Activated CD4-positive, alpha-beta T cell treated with anti-CD3 and anti-CD28 coated beads, Interleukin-2, amount 50 U/mL, for 48 hours (primary cell): Measurements from ENCODE around the gene TSEN15.

Source experiments
- DNase-seq, 2 experiments: peaks; one replicate each; pipeline ENCODE4 v3.0.0-alpha.2; 2020

Gene TSEN15

GRCh38 chr1:184110272-184111204 is 59.0 kb downstream of the TSEN15 start:
- no peak for DNase-seq

- no peak for DNase-seq
Measured at GRCh38 chr1:184112176-184112948, 60.8 kb downstream of the TSEN15 start.

- DNase-seq, result no peak
Measured at GRCh38 chr1:184113251-184113650, 61.7 kb downstream of the TSEN15 start.

GRCh38 chr1:184114818-184115398 is 63.4 kb downstream of the TSEN15 start:
- DNase-seq, result no peak

GRCh38 chr1:184116287-184116686 is 64.8 kb downstream of the TSEN15 start:
- DNase-seq, result no peak

- DNase-seq, result no peak
Measured at GRCh38 chr1:184118046-184118445, 66.5 kb downstream of the TSEN15 start.
